MM.1S (cell line): ENCODE data around the gene TBC1D14.
A peak's percentile ranks its signal among the peaks of the same experiment; 100 is the strongest.

Experiments used
- DNase-seq: peaks from one replicate; pipeline ENCODE4 v3.0.0-alpha.2; 2015
- H2AFZ ChIP-seq: fragments of 300-600 bp; sonication (generic); 2 replicates; pipeline ENCODE4 v1.6.0; 2016; ENCODE audit warnings: antibody characterized with exemption, low read length
- H3F3A ChIP-seq: fragments of 300-600 bp; sonication (generic); 2 replicates; pipeline ENCODE4 v1.6.1; 2016; ENCODE audit warnings: mild to moderate bottlenecking, antibody characterized with exemption, low read length, moderate library complexity, mixed read lengths; ENCODE audit not compliant: insufficient read depth
- H3K27ac ChIP-seq: fragments of 300-600 bp; sonication (generic); 2 replicates; pipeline ENCODE4 v1.5.1; 2016; ENCODE audit warnings: mild to moderate bottlenecking, low read length
- H3K27me3 ChIP-seq: fragments of 300-600 bp; sonication (generic); replicated peaks from 2 replicates; pipeline ENCODE4 v1.6.0; 2016; ENCODE audit warnings: low read length; ENCODE audit not compliant: insufficient read depth
- H3K36me3 ChIP-seq: fragments of 300-600 bp; sonication (generic); replicated peaks from 2 replicates; pipeline ENCODE4 v1.6.1; 2016; ENCODE audit warnings: mild to moderate bottlenecking, low read length, mixed read lengths; ENCODE audit not compliant: insufficient read depth
- H3K4me1 ChIP-seq: fragments of 300-600 bp; sonication (generic); 2 replicates; pipeline ENCODE4 v1.6.1; 2016; ENCODE audit warnings: low read length, mixed read lengths
- H3K4me2 ChIP-seq: fragments of 300-600 bp; sonication (generic); 2 replicates; pipeline ENCODE4 v1.6.0; 2016; ENCODE audit warnings: low read depth, low read length
- H3K4me3 ChIP-seq: fragments of 300-600 bp; sonication (generic); 2 replicates; pipeline ENCODE4 v1.5.1; 2016; ENCODE audit warnings: low read length, mixed read lengths
- H3K79me2 ChIP-seq: fragments of 300-600 bp; sonication (generic); 2 replicates; pipeline ENCODE4 v1.6.1; 2016; ENCODE audit warnings: mixed run types, low read length, mixed read lengths
- H3K9ac ChIP-seq: fragments of 300-600 bp; sonication (generic); 2 replicates; pipeline ENCODE4 v1.6.1; 2016; ENCODE audit warnings: low read length, mixed read lengths
- H3K9me2 ChIP-seq: fragments of 300-600 bp; sonication (generic); replicated peaks from 2 replicates; pipeline ENCODE4 v1.6.1; 2016; ENCODE audit warnings: mild to moderate bottlenecking, low read length, mixed read lengths; ENCODE audit not compliant: insufficient read depth
- H3K9me3 ChIP-seq: fragments of 300-600 bp; sonication (generic); replicated peaks from 2 replicates; pipeline ENCODE4 v1.6.1; 2016; ENCODE audit warnings: mild to moderate bottlenecking, low read length, mixed read lengths; ENCODE audit not compliant: insufficient read depth
- H4K20me1 ChIP-seq: fragments of 300-600 bp; sonication (generic); 2 replicates; pipeline ENCODE4 v1.6.1; 2016; ENCODE audit warnings: mild to moderate bottlenecking, low read length, moderate library complexity, mixed read lengths; ENCODE audit not compliant: insufficient read depth
- CTCF ChIP-seq: fragments of 300-600 bp; sonication (generic); IDR thresholded peaks from 2 replicates; pipeline ENCODE4 v1.5.1; 2016; ENCODE audit warnings: antibody characterized with exemption, low read length, mixed read lengths
- EZH2 ChIP-seq: fragments of 300-600 bp; sonication (generic); optimal IDR thresholded peaks from 2 replicates; pipeline ENCODE3; 2017; ENCODE audit warnings: low read depth, mild to moderate bottlenecking, antibody characterized with exemption, low read length, mixed read lengths
- EZH2phosphoT487 ChIP-seq: fragments of 300-600 bp; sonication (generic); IDR thresholded peaks from 2 replicates; pipeline ENCODE4 v1.6.1; 2018; ENCODE audit warnings: antibody characterized with exemption, low read length

The TBC1D14 gene, protein sequence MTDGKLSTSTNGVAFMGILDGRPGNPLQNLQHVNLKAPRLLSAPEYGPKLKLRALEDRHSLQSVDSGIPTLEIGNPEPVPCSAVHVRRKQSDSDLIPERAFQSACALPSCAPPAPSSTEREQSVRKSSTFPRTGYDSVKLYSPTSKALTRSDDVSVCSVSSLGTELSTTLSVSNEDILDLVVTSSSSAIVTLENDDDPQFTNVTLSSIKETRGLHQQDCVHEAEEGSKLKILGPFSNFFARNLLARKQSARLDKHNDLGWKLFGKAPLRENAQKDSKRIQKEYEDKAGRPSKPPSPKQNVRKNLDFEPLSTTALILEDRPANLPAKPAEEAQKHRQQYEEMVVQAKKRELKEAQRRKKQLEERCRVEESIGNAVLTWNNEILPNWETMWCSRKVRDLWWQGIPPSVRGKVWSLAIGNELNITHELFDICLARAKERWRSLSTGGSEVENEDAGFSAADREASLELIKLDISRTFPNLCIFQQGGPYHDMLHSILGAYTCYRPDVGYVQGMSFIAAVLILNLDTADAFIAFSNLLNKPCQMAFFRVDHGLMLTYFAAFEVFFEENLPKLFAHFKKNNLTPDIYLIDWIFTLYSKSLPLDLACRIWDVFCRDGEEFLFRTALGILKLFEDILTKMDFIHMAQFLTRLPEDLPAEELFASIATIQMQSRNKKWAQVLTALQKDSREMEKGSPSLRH

GRCh38 chr4:6909113-6909969 is at the start of gene TBC1D14:
TBC1D14 (plus strand) TSS chr4:6909826; CDS start chr4:6923390, 13,564 bp downstream.
- Histone ChIP-seq H2AFZ (peak within 1 kb of the TSS; percentile 85), H3K4me1 (peaks cover 11% of the 10 kb centered on the region; the same call in 1 of the 2 replicates)

DNA sequence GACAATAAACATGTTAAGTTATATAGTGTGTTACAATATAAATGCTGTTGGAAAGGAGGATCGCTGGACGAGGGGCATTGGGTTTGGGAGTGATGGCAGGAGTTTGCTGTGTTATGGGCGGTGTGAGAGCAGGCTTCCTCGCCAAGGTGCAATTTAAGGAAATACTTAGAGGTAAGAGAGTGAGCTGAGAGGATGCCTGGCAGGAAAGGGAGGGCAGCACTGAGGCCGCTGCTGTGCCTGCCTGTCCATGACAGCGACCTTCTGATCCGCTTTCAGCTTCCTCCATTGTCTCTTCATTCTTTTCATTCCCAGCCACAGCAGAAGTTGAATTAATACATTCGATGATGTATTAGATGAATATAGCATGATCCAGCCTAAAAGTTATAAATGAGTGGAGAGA is 41.2 kb upstream of the TBC1D14 start:
- Histone ChIP-seq H3K9me2 (no peaks in the 10 kb centered on the region), H4K20me1 (no peaks in the 10 kb centered on the region), H3K36me3 (no peaks in the 10 kb centered on the region), H2AFZ (no peak overlapping the region), H3F3A (no peaks in the 10 kb centered on the region), H3K27ac (no peak overlapping the region), H3K79me2 (no peaks in the 10 kb centered on the region), H3K4me3 (no peak overlapping the region), H3K4me2 (no peak overlapping the region), H3K27me3 (no peaks in the 10 kb centered on the region), H3K4me1 (no peaks in the 10 kb centered on the region), H3K9ac (no peak overlapping the region), H3K9me3 (no peaks in the 10 kb centered on the region)
- no peak for TF ChIP-seq EZH2phosphoT487
- no peak for TF ChIP-seq CTCF
- no peak for TF ChIP-seq EZH2
- DNase-seq = no peak

More at GRCh38 chr4:6909113-6909969, at the start of gene TBC1D14:
- Histone ChIP-seq H4K20me1 (no peaks in the 10 kb centered on the region), H3K79me2 (peaks cover 17% of the 10 kb centered on the region), H3K27ac (peak within 1 kb of the TSS; percentile 86), H3F3A (no peaks in the 10 kb centered on the region), H3K4me3 (peak within 1 kb of the TSS; percentile 81), H3K9me2 (no peaks in the 10 kb centered on the region), H3K9ac (peak within 1 kb of the TSS; percentile 95), H3K36me3 (no peaks in the 10 kb centered on the region), H3K27me3 (no peaks in the 10 kb centered on the region), H3K9me3 (no peaks in the 10 kb centered on the region), H3K4me2 (peak within 1 kb of the TSS; percentile 84)
- peak; percentile 84 for DNase-seq
- TF ChIP-seq EZH2phosphoT487 (no peak), EZH2 (no peak), CTCF (peak; percentile 9; the same call in 1 of the 2 replicates)

DNA sequence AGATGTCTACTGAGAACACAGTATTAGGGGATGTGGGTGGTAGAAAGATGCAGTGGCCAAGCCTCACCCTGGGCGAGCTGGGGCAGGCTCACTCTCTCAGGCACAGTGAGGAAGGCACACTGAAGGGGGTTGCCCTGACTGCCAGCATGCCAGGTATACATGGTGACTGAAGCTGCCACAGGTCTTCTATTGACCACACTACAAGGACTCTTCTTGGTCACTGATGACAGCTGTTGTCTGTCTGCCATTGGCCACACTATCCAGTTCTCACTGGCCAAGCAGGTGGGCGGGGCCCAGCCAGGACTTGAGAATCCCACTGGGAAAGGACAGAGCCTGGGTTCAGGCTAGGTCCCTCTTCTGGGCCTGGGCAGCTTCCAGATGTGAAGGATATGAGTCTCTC is 39.7 kb upstream of the TBC1D14 start:
- no peaks in the 10 kb centered on the region for H3K79me2 ChIP-seq
- H3K9me3 ChIP-seq = no peaks in the 10 kb centered on the region
- no peak for DNase-seq
- no peaks in the 10 kb centered on the region for H3F3A ChIP-seq
- no peak overlapping the region for H3K27ac ChIP-seq
- no peaks in the 10 kb centered on the region for H3K9me2 ChIP-seq
- no peaks in the 10 kb centered on the region for H3K27me3 ChIP-seq
- H3K9ac ChIP-seq = no peak overlapping the region
- H3K4me2 ChIP-seq = no peak overlapping the region
- no peaks in the 10 kb centered on the region for H3K4me1 ChIP-seq
- no peak for TF ChIP-seq EZH2phosphoT487
- TF ChIP-seq EZH2 = no peak
- TF ChIP-seq CTCF = no peak
- H3K36me3 ChIP-seq = no peaks in the 10 kb centered on the region
- no peak overlapping the region for H3K4me3 ChIP-seq
- H4K20me1 ChIP-seq = no peaks in the 10 kb centered on the region
- no peak overlapping the region for H2AFZ ChIP-seq
